Thyroid gland (tissue), 4 donors: ENCODE results near the gene CDYL.

Experiments
- CTCF ChIP-seq, 6 experiments: fragments of 200-600 bp in 3 of 6; fragments of 450-650 bp in 3 of 6; sonication (generic) in 3 of 6; IDR thresholded peaks; one replicate each; pipeline ENCODE4 v1.5.1; 2016 to 2019; ENCODE audit warnings: antibody characterized with exemption in 6 of 6, mild to moderate bottlenecking in 2 of 6, inconsistent platforms in 1 of 6, moderate library complexity in 1 of 6
- POLR2A ChIP-seq, 2 donors: fragments of 450-650 bp; IDR thresholded peaks; one replicate each; pipeline ENCODE4 v1.6.1; 2017; ENCODE audit warnings: antibody characterized with exemption in 2 of 2, mild to moderate bottlenecking in 2 of 2, moderate library complexity in 1 of 2

GRCh38 chr6:4903121-4903520, 126.9 kb downstream of the CDYL start:
- TF ChIP-seq CTCF (IDR thresholded peaks at IDR 0.05) (no peak), POLR2A (IDR thresholded peaks at IDR 0.05) (no peak)
